NCI-H1048 (cell line): ENCODE data around the gene IL22RA1.

Experiments
- DNase-seq: peaks from one replicate; lab custom pipeline; 2025; lab: John Stamatoyannopoulos, UW

Gene IL22RA1

DNA sequence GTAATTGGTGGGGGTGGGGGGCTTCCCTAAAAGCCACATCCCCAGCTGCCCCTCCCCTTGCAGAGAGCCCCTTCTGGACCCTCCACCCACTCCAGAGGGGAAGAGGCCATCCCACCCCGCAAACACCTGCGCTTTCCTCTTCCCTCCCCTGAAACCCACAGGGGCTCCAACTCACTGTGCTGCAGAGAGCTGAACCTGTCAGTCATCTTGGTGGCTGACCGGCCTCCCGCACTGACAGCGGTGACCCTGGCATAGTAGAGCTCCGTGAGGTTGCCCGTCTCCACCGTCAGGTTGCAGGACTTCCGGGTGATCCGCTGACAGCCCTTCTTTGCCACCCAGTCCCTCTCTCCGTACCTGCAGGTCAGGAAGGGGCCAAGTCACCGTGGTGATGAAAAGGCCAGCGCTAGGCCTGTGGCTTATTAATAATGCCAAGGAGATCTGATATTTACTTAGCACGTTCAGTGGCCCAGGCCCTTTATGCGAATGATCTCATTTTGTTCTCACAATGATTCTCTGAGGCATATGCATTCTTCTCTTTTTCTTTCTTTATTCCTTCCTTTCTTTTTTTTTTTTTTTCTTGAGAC, 5.9 kb downstream of the IL22RA1 start:
- DNase-seq, result no peak

DNA sequence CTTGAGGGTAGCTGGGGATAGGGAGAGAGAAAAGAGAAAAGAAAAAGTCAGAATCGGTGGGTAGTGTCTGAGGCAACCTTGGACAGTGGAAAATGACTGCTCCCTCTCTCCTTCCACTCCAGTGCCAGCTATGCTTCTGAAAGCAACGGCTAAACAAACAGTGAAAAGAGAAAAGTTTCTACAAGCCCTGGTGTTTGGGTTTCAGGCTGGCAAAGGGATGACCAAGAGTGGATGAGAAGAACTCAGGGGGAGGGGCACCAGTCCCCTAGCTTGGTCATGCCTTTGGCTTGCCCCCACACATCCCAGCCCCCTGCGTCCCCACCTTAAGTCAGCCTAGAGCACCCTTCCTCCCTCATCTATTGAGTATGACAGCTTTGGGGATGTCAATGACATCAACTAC, 8.6 kb downstream of the IL22RA1 start:
- DNase-seq, result no peak

DNA sequence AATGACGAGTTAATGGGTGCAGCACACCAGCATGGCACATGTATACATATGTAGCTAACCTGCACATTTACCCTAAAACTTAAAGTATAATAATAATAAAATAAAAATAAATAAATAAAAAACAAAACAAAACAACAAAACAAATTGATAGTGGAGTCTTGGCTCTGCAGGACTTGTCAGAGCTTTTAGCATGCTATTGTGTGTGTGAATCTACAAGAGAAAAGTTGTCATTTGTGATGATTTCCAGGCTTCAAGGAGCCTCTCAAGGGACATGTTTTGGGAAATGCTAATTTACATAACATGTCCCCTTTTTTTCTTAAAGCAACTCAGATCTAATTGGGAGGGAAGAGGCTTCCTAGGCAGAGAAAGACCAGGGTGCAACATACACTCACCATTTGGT, 9.1 kb downstream of the IL22RA1 start:
- no peak for DNase-seq

DNA sequence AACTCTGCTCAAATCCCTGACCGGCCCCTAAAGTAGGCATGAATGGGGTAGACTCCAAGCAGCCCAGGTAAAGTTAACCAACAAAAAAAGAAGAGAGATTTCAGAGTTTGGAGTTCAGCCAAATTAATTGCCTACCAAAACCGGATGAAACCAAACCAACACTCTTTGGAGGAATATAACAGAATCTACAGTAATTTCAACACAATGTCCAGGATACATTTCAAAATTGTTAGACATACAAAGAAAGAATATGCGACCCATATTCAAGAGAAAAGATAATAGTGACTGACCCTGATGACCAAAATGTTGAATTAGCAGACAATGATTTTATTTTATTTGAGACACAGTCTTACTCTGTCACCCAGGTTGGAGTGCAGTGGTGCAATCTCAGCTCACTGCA, 12.6 kb downstream of the IL22RA1 start:
- no peak for DNase-seq

DNA sequence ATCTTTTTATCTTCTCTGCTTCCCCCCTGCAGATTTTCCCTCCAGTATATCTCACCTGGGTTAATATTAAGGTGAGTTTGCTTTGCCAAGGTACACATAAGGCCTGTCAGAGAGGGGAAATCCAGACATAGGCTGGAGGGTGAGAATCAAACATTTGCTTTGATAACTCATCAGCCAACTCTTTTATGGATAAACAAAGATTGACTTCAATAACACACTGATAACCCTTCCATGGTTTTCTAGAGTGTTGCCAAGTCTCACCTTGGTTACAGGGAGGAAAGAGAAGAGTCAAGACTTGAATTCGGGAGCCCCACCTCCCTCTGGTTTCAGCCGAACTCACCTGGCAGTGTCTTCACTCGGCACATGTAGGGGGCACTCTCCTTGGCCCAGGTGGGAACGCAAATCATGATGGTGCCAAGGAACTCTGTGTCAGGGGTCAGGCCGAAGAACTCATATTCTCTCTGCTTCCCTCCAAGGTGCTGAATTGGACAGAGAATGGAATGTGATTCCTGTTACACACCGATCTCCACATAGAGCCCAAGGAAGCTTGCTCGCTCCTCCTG, 15.1 kb downstream of the IL22RA1 start:
- DNase-seq, result no peak

DNA sequence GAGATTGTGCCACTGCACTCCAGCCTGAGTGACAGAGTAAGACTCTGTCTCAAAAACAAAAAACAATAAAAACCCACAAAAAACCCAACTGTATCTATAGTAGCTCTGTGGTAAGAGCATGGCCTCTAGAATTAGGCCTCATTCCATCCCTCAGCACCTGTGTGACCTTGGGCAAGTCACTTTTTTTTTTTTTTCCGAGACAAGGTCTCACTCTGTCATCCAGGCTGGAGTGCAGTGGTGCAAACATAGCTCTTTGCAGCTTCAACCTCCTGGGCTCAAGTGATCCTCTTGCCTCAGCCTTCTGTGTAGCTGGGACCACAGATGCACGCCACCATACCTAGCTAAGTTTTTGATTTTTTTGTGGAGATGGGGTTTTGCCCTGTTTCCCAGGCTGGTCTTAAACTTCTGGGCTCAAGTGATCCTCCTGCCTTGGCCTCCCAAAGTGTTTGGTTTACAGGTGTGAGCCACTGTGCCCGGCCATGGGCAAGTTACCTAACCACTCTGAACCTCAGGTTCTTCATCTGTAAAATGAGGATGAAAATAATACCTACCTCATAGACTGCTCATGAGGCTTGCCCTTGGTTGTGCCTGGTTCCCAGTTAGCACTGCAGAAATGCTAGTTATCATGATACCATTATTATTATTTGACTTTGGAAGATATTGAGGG, 15.7 kb downstream of the IL22RA1 start:
- DNase-seq, result no peak

DNA sequence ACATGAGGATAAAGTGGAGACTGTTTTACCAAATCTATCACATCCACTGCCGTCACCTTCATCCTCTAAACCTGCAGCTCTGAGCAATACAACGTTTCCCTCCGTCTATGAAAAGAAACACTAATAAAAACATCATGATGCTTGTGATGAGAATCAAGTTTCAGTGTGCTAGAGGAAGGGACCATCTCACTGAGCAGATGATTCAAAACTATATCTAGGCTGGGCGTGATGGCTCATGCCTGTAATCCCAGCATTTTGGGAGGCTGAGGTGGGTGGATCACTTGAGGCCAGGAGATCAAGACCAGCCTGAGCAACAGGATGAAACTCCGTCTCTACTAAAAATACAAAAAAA, 16.3 kb downstream of the IL22RA1 start:
- DNase-seq, result no peak

DNA sequence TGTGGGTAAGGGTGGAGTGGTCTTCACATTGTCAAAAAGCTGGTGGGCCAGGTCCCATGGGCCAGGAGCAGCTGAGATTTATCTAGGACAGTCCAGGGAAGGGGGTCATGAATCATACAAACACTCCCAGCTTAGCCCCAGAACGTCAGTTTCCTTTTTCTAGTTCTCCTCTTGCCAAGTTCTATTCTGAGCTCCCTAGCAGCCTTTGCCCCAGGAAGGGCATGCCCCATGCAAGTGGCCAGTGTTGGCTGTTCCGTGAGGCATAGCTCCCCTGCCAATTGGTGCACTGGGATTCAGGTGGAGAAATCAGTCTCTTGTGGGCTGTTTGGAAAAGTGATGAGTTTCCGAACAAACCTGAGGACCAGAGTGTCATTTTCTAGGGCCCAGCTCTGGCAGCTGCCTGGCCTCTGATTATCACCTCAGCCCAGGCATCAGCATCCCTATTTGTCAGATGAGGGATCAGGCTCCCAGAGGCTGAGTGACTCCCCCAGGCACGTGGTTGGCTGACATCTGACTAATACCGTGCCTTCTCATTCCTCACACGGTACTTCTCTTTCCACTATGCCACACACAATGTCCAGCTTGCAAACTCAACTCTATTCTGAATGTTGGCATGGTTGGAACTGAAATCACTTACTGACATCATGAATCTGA, 16.8 kb downstream of the IL22RA1 start:
- no peak for DNase-seq

DNA sequence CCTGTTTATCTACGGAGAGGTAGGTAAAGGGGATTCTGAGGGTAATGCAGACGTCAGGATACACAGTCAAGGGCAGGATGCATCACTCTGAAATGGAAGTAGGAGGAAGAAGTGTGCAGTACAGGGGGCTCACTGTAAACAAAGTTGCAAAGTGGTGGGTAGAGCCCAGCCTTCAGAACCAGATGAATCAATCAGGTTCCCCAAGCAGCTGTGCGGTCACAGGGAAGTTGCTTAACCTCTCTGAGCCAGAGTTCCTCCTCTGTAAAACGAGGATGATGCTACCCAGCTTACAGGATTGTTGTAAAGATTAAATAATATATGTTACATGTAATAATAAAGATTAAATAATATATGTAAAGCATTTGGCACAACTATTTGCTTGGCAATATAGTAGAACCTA, 17.5 kb downstream of the IL22RA1 start:
- no peak for DNase-seq

DNA sequence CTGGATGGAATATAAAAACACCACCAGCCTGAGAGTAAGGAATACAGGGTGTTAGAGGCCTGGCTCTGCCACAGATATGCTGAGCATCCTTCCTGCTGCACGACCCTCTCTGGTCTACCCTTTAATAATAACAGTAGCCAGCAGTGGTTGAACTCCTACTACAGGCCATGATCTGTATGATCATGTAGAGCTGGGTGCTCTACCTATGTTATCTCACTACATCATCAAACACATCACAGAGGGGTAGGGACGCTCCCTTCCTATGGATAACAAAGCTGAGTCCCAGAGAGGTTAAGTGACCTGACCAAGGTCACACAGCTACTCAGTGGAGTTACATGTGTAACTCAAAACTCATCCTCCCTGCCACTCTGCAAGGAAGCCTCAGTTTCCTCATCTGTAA, 18.0 kb downstream of the IL22RA1 start:
- DNase-seq, result no peak

DNA sequence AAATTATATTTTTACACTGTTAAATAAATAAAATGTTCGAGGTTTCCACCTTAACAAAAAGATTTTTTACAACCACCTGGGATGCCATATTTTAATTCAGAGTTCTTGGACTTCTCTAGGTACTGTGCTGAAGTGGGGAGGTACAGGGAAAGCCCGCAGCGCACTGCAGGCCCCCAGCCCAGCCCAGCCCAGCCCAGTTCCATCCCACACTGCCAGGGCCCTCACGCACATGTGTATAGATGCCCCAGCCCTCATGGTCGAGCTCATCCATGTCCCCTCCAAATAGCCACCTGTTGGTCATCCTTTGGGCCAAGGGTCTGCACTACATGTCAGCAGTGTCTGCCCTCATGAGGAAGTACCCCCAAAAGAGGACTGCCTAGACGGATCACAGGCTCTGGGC, 19.3 kb downstream of the IL22RA1 start:
- DNase-seq, result no peak

DNA sequence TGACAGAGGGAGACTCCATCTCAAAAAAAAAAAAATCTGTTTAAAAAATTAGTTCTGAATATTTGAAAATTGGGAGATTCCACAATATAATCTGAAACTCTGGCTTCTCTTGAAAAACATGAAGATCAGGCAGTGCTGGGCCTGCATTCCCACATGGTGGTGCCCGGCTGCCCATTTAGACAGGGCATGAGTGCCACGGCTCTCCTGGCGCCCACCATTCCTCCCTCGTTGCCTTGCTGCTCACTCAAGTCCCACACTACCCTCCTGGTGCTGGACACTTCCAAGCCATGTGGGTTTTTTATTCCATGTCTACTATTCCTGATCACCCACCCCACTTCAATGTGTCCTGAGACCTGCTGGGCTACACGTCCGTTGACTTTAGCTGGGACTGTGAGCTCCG, 20.2 kb downstream of the IL22RA1 start:
- no peak for DNase-seq

DNA sequence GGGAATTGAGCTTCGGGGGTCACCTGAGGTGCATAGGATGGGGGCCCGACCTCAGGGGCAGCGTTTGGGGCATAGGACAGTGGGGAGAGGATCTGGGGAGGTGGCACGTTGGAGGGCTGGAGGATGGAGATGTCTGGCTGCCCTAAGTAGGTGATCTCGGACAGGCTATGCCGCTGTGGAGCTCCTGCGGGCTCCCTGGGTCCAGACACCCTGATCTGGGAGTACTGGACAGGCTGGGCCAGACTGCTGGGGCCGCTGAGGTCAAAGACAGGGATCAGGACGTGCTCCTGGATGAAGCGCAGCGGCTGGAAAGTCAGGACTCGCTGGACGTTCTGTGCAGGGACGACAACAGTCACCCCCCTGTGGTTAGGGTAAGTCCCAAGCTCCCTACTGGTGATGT, 21.5 kb downstream of the IL22RA1 start:
- DNase-seq, result no peak

DNA sequence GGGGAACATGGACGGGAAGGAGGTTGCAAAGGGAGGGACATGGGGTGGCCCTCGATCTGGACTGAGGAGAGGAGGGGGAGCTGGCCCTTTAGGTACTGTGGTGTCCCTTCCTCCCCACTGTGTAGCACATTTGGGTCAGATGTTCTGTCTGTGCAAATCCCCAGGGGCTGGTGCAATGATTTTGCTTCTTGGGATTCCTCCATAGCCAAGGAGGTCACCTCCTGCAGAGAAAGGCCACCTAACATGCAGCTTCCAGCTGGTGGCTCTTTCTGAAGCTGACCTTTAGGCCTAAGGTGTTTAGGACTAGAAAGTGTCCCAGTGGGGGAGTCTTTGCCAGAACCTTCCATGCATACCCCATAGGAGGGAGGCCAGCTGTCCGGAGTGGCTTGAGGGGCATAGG, 22.0 kb downstream of the IL22RA1 start:
- DNase-seq, result no peak

DNA sequence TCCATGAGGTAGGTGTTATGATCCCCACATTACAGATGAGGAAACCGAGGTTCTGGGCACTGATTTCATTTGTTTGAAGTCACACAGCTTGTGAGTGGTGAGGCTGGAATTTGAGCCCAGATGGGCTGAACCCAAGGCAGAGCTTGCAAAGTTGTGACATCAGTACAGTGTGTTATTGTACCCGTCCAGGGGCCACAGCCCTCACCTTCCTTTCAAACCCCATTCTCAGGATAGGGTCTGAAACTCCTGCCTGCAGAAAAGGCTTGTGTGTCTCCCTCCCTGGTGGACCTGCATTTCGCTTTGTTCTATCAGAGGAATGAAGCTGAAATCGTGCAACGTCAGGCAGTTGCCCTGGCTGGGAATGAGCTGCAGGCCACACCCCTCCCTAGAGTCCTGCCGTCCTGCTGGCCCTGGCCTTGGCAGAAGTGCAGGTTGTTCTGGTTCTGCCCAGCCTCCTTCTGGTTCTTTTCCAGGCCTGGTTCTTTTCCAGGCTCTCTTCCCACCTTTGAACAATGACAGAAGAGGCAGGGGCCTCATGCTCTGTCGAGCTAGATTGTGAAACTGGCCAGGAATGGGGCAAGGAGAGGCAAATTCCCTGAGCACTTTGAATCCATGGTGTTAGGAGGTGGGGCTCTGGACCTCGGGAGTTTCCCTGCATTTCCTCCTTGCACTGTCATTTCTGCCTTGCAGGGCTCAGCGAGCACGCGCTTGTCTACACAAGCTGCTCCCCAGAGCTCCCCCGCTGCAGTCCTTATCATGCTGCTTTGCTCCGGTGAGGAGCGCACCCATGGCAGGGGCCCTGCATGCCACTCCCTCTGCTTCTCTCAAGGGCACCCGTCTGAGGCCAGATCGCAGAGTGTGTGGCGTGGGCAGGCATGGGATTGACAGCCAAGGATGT, 22.8 kb downstream of the IL22RA1 start:
- no peak for DNase-seq

DNA sequence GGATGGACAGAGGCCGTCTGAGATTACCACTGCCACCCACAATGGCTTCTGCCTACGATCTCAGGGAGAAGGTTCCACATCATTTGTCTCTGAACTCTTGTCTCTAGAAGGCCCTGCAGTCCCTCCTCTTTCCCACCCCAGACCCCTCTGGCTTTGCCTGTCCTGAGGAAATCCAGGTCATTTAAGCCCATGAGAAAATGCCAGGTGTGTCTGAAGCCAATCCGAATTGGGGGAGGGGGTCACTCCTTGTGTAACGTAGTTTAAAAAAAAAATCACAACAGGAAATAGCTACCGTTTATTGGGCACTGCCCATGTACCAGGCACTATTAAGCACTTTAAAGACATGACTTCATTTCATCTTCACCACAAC, 23.5 kb downstream of the IL22RA1 start:
- DNase-seq, result no peak

DNA sequence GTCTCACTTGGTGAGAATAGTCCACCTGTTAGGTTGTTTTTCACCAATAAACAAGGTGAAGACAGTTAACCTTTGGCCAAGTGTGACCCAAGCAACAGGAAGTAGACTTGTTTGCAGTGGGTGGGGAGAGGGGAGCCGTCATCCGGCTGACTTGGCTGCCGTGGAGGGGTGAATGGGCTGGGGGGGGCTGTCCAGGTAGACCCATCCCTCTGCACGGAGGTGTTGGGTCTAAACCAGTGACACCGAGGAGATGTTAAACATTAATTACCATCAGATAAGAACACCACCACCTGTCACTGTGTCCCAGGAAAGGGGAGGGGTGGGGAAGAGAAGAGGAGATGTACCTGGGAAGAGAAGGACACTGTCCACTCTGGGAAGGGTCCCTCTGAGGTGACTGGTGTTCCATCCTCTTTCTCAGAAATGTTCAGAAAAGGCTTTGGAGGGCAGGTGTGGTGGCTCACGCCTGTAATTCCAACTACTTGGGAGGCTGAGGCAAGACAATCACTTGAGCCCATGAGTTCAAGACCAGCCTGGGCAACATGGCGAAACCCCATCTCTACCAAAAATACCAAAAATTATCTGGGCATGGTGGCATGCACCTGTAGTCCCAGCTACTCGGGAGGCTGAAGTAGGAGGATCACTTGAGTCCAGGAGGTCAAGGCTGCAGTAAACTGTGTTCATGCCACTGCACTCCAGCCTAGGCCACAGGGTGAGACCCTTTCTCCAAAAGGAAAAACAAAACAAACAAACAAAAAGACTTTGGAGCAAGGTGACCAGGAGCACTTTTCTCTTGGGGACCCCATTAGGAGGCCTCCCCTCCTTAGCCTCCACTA, 24.3 kb downstream of the IL22RA1 start:
- no peak for DNase-seq

DNA sequence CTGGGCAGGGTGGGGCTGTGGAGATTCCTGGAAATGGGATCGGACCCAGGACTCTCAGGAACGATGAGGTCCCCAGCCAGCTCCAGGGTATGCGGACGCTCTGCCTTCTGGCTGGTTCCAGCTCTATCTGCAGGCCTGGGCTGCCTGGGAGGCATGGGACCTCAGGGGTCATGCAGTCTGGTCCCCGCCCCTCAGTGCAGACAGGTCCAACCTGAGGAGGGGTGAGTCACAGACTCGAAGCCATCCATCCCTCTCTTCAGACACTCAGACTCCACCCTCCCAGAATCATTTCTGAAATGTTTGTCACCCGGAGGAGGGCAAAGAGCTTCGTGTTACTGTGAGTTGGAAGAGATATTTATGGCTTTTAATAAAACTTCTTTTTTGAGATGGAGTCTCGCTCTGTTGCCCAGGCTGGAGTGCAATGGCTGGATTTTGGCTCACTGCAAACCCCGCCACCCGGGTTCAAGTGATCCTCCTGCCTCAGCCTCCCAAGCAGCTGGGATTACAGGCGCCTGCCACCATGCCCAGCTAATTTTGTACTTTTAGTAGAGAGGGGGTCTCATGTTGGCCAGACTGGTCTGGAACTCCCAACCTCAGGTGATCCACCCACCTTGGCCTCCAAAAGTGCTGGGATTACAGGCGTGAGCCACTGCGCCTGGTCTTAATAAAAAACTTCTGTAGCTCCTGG, 25.1 kb downstream of the IL22RA1 start:
- no peak for DNase-seq

DNA sequence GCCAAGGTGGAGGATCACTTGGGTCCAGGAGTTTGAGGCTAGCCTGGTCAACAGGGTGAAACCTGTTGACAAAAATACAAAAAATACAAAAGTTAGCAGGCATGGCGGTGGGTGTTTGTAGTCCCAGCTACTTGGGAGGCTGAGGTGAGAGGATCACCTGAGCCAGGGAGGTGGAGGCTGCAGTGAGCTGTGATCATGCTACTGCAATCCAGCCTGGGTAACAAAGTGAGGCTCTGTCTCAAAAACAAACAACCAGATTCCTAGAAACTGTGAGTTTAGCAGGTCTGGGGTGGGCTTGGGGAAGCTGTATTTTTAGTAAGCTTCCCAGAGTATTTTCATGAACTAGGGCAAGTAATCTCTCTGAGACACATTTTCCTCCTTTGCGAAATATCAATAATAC, 25.8 kb downstream of the IL22RA1 start:
- no peak for DNase-seq

DNA sequence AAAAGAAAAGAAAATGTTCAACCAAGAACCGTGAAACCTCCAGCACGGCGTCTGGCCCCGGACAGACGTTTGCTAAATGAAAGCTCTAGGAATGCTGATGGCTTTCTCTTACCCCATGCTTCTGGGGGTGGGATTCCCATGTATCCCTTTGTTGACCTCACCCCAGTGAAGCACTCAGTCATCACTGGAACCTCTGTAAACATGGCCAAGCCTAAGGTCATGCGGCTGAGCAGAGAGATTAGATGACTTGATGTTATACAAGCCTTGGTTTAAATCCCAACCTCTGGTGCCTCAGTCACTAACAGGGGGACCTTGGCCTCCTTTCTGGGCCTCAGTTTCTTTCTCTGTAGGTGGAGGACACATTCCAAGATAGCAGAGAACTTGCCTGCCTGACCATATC, 28.2 kb downstream of the IL22RA1 start:
- DNase-seq, result no peak

DNA sequence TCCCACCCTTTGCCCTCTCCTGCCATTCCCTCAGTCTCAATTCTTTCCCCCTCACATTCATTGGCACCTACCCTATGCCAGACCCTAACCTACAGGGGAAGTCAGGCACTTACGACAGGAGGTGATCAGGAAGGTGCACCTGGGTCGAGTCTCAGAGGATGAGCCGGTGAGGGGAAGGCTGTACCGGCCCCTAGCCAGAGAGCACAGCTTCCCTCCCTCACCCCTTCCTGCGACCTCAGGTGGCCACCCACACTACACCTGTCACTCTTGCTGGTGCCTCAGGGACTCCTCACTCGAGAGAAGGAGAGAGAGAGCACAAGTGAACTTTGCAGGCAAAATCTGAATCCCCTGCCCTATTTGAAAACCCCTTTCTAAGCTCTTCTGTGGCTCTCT, 29.3 kb downstream of the IL22RA1 start:
- DNase-seq, result no peak
